Activated CD4-positive, CD25-positive, alpha-beta regulatory T cell treated with anti-CD3 and anti-CD28 coated beads, Interleukin-2, amount 50 U/mL, for 24 hours (primary cell): ENCODE results near the gene P3H2.

ENCODE experiments used
- ATAC-seq, 2 donors: fragments of 150-1000 bp; cut with Tn5 transposase; one replicate each; pipeline ENCODE4 v1.10.0; 2021; ENCODE audit warnings: mild to moderate bottlenecking in 1 of 2, moderate library complexity in 1 of 2

The P3H2 gene

DNA sequence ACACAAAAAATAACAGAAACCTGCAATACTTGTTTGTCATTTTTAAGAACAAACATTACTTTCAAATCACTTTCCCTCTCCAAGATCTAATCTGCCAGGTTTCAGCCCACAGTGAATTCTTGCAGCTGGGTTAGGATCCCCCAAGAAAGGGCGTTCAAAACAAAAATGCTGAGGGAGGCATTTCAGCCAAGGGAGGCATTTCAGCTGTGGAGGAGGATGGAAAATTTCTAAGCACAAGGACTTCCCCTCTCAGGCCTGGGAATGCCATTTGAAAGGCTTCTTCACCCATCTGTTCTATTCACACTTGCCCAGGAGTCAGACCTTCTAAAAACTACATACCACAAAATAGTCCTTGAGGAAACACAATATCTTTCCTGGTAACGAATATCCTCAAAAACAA, 69.1 kb downstream of the P3H2 start:
- no peak for ATAC-seq

DNA sequence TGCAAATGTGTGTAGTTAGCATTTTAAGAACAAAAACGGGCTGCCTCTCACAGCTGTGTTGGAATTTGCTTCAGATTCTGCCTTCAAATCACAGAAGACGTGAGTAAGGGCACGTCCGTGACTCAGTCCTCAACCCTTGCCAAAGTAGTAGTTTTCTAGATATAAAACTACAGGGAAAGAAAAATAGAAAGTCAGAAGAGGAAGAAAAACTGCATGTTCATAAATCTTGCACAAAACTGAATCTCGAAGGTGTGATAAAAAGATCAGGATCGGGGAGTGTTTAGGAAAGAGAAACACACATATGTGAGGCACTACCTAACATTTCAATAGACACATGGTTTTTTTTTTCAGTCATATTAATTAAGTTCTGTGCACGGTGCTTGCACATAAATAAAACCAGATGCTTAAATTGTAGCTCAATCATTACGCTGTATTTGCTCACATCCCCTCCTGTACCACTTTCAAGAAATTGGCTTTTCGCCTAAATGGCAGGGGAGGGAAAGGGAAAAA, 71.7 kb downstream of the P3H2 start:
- no peak for ATAC-seq

DNA sequence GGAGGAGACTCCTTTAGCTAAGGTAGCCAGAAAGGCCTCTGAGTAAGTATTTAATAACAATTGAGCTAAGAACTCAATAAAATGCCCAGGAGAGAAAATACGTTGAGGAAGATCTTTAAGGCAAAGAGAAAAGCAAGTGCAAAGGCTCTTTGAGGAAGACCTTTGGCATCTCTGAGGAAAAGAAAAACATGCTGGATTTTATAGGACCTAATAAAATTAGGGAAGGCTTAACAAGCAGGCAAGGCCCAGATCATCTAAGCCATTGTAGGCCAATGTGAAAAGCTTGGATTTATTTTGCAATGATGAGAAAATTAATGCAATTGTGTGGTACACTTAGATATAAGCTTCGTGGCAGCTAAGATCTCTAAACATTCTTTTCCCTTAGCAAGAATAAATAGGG, 75.7 kb downstream of the P3H2 start:
- no peak for ATAC-seq

DNA sequence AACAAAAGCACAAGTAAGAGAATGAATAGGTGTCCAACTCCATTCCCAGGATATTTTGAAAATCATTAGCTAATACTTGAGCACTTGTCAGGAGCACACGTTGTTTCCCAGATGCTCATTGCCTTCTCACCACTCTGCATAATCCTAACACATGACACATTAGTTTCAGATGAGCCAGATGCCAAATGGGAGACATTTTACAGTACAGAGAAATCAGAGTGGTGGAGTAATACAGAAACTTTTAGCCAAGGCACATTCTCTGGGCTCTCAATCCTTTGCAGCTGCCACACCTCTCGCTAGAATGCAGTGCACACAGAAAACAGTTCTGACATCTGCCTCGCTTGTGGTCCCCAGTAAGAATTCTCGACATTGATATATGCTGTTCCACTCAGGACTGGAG, 76.6 kb downstream of the P3H2 start:
- no peak for ATAC-seq

DNA sequence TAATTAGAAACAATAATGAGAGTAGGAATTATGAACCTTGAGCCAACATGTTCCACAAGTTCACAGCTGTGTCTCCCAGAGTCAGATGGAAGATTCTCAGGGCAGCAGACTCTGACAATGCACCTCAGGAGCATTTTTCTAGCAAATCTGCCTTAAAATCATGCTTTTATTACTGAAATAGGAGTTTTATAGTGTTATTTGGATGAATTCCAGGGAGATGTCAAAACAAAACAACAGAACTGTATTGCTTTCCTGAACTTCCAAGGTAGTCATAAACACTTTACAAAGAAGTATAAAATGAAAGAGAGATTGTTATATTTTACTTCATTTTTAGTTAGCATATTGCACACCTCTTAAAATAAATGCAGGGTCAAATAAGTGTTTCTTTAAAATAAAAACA, 77.0 kb downstream of the P3H2 start:
- ATAC-seq: no peak

DNA sequence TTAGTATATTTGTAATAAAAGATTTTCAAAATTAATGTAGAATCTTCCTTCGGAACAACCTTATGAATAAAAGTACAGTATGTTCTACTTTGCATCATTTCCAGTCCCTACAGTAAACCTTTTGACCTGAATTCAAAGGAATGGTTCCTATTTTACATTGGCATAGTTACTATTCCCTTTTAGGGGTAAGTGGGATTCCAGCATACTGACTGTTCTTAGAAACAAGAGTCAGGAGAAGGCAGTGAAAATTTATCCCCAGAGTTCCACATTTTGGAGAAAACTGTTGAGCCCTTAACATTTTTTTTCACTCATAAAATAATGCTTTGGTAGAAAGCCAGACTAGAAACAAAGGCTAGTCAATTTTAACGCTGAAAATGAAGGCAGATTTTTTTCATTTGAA, 78.1 kb downstream of the P3H2 start:
- ATAC-seq: no peak

DNA sequence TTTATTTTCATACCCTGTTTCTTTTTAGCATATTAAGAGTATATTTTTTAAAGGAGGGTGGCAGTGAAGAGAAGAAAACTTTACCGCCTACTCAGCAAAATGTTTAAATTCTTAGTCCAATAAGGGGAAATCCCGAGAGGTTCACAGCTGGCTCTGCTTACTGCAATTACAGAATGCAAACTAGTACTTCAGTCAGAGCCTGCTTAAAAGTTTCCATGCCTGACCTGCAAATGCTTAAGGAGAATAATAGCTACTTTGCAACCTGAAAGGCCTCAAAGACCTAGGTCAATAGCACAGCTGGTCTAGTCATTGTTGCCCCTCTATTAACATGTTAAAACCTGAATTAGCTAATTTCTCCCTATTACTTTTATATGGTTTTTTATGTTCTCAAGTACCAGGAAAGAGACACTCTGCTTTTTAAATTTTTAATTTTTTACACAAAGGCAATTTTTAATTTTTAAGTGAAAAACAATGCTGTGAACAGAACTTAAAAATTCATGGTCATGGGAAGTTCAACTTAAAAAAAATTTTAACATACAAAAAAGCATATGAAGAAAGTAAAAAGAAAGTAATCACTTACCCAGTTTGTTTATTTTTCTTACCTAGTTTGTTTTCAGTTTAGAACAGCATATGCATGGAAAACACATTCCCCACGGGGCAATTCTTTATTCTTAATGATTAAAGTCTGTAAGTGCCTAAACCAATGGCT, 79.2 kb downstream of the P3H2 start:
- no peak for ATAC-seq

DNA sequence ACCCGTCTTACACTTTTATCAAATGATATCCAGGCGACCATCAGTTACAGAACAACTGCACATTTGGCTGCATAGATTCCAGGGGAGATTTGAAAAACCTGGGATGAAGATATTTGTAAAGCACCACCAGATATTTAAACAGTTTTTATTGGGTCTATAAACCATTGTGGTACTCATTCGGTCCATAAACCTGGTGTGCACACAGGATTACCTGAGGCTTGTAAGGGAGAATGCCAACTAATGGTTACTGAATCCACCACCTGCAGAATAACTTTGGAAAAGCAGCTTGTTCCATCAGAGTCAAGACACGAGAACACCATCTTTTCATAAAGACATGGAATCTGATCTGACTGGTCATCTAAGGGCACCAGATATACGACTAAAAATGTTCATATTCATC, 80.6 kb downstream of the P3H2 start:
- no peak for ATAC-seq

DNA sequence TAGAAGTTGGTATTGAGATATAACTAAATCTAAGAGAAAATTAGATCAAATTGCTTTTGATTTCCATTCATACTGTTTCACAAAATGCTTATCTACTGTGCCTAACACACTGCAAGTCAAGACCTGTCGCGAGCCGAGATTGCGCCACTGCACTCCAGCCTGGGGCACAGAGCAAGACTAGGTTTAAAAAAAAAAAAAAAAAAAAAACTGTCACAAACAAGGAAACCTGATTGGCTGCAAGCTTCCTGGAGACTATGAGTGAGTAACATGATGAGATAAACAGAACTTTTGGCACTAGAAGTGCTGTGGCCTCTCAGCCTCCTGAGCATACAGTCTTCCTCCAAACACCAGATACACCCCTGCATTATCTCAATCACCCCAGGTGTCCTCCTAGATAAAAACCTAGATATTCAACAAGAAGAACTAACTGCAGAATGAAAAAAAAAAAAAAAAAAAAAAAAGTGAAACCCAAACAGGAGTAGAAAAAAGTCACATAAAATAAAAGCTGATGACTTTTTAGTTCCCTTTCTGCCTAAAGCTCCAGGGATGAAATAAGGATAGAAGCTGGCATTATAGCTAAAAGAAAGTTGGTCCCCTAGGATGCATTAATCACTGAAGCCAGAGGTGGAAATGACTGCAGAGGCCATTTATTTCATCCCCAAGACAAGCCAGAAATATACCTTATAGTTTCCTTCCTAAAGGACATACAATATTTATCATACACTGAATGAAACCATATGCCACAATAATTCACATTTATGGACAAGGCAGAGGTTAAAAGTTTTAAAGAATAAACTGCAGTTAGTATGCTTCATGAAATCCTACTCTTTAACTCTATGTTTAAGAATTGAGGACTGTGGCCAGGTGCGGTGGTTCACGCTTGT, 82.4 kb downstream of the P3H2 start:
- ATAC-seq: no peak

DNA sequence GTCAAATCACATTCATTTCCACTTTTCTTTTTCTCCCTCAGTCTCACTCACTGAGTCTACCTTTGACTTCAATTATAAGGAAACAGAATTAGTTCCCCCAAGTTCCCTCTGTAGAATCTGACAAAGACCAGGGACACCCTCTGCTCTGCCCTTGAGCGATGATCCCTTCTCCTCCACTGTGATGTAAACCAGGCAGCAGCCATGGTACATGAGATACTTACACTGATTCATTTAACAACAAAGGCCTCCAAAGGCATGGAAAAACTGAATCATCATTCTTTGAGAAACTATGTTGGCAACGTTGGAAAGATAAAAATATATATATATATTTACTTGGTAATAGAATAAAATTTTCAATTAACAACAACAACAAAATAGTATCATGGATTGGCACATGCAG, 84.1 kb downstream of the P3H2 start:
- no peak for ATAC-seq

DNA sequence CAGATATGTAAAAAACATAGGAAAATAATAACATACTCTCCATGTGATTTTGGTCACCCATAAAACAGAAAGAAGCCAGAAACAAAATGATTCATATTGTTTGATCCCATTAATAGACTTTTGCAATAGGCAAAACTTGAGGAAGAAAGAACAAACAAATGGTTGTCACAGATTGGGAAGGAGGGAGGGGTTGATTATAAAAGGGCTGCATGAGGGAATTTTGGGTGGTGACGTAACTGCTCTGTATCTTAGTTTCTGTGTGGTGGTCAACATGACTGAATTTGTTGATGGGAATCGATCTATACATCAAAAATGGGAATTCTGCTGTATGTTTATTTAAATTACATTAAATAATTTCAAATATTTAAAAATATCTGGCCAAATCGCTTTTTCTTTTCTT, 86.3 kb downstream of the P3H2 start:
- ATAC-seq: no peak

DNA sequence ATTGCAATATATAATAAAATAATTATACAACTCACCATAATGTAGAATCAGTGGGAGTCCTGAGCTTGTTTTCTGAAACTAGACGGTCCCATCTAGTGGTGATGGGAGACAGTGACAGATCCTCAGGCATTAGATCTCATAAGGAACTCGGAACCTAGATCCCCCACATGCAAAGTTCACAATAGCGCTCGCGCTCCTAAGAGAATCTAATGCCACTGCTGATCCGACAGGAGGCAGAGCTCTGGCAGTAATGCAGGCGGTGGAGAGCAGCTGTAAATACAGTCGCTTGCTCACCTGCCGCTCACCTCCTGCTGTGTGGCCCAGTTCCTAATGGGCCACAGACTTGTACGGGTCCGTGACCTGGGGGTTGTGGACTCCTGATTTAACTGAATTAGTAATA, 87.8 kb downstream of the P3H2 start:
- ATAC-seq: no peak

DNA sequence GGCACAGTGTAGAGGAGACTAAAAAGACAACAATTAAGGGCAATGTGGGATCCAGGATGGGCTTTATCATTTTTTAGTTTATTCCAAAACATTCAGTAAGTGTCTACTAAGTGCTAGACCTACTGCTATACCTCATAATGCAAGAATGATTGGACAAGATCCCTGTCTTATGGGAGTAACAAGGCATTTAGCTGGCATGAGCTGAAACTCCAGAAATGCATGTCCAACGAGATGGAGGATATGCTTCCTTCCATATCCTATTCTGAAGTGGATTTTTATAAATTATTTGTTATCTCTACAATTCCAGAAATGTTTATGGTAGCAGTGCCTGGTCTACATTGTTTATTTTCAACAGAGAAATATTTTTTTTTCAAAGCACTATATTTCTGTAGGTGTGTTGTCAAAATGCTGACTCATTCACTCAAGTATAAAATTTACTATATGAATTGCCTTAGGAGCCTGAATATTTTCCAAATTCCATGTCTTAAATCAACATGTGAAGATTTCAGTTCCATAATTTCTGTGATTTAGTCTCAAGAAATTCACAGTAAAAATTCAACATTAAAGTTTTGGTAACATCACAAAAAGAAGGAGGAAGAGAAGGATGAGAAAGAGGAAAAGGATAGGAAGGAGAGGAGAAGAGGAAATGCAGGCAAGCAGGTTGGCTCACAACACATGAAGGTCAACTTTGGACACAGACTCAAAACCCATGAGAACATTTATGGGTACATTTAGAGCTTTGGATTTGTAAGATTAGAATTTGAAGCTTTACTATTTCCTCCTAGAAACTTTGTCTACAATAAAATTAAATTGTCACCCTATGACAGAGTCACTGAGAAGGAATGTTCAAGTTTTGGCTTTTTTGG, 88.6 kb downstream of the P3H2 start:
- no peak for ATAC-seq

DNA sequence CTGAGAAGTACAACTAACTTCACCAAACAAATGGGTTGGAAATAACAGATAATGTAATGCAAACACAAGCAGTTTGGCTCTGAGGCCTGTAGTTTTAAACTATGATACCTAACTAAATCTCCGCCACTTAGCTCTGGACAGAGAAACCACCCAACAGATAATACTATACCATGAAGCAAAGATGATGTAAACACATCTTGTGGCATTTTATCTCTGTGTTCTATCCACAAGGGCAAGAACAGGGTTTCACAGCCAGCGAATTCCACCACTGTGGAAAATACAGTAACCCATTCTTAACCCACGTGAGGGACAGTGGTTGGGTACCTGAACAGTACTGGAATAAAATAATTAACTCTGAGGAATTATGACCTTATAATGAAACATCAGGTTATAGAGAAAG, 93.6 kb downstream of the P3H2 start:
- no peak for ATAC-seq

DNA sequence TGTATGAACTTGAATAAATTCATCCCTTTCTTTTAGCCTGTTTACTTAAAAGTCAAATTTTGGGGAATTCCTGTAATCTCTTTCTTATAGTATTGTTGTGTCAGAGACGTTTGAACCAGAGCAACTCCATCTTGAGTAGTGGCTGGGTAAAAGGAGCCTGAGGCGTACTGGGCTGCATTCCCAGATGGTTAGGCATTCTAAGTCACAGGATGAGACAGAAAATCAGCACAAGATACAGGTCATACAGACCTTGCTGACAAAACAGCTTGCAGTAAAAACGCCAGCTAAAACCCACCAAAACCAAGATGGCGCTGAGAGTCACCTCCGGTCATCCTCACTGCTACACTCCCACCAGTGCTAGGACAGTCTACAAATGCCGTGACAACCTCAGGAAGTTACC, 94.5 kb downstream of the P3H2 start:
- ATAC-seq: no peak

DNA sequence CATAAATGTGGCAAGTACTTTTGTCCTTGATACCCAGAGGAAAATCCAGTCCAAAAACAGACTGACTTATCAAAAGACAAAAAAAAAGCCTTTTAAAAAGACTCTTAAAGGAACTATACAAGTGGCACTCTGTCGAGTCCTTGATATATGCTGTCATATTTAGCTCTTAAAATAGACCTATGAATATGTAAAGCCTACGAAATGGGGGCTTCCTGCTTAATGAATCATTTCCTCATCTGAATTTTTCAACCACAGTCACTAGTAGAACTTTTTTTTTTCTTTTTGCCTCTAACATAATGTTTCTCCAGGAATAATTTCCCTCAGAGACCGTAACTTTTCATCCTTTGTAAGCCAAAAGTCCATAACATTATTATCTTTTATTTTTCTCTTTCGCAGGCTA, 95.8 kb downstream of the P3H2 start:
- peak; percentile 58 to 69 for ATAC-seq

DNA sequence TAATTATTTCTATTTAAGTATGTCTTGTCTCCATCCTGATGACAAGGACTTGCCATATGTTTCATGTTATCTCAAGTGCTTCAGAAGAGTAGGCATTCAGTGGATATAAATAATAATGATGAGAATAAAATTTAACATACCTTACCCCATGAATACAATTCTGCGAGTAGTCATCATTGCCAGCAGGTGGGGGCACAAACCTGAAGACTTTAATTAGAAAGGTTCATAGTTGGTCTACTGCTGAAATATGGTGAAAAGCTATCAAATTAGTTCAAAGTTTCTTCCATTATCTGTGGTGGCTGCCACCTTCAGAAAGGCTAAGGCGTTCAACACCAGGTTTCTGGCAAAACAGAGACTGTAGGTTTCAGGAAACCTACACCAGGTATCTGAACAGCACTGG, 100.9 kb downstream of the P3H2 start:
- no peak for ATAC-seq

DNA sequence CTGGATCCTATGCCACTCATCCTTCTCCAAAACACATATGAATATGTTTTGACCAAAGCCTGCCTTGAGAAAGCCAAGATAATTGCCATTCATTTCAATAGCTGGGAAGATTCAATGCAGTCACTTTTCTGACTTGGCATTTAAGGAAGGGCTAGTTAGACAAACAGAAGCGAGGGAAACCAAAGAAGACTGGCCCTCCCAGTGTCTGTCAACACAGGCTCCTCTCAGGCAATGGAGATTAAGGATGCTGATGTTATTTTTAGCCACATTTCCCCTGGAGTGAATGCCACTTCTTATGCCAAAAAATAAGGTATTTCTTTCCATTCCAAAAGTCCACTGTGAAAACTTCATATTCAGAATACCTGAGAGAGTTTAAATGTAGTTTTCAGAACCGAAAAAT, 101.7 kb downstream of the P3H2 start:
- ATAC-seq: no peak

DNA sequence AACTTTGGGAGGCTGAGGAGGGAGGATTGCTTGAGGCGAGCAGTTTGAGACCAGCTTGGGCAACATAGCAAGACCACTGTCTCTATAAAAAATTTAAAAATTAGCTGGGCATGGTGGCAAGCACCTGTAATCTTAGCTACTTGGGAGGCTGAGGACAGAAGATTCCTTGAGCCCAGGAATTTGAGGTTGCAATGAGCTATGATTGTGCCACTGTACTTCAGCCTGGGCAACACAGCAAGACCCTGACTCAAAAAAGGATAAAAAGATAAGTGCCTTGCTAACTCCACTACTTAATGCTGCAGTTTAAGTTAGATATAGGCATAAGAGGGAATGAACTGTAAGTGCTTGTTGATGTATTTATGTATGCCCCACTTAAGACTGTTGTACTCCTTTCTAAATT, 102.2 kb downstream of the P3H2 start:
- no peak for ATAC-seq

DNA sequence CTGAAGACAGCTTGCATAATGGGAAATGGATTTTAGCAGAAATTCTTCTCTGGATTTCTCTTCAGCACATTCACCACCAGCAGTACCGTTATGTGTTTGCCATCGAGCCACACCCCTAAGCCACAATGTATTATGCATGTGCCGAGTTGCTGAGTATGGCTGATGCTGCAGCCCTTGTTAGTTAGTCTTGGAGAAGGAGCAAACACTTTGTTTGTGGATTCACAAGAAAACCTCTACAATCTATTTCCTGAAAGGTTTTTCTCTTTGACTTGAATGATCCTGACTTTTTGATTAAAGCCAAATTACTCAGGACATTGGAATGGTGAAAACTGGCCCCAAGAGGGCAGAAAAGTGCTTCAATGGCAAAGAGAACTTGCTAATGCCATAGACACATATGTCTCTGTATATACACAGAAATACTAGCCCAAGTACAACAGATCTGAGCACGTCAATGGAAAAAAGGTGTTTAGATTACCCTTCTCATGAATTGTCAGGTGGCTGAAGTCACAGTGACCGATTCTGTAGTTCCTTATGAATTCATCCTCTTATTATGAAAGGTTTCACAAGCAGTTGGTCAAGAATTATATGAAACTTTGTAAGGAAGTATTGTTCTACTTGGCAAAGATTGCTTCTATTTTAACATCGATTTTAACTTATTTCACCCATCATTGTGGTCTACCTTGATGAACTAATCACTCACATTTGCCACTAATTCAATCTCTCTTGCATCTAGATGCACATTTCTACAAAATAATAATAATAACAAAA, 103.0 kb downstream of the P3H2 start:
- no peak for ATAC-seq

DNA sequence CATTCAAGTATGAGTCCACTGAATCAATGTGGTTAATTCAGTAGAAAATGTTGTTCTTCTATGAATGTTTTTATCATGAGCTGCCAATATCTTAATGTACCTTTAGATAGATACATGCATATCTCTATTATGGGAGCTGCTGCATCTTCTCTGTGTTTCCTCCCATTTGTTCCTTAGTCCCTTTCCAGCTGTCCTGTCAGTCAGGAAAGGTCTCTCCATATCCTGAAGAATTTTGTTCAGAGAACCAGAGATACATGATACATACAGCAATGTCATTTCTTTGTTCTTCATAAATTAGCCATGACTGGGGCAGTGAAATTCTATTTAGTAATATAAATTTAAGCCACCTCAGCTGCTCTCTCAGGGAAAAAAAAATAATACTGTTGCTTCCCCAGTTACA, 103.7 kb downstream of the P3H2 start:
- no peak for ATAC-seq

DNA sequence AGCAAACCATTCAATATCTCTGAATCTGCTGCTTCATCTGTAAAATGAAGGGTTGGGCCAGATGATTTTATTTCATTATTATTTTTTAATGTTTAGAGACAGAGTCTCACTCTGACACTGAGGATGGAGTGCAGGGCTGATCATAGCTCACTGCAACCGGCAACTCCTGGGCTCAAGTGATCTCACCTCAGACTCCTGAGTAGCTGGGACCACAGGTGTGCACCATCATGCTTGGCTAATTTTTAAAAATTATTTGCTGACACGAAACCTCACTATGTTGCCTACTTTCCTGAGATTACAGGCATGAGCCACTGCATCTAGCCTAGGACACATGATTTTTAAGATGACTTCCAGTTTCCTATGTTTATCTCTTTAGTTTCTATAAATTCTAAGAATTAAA, 105.8 kb downstream of the P3H2 start:
- no peak for ATAC-seq
